ENCODE results near the gene IL22RA2.
A peak's percentile ranks its signal among the peaks of the same experiment; 100 is the strongest.

IL22RA2 gene

GRCh38 chr6:137147195-137147594 lies 26.2 kb downstream of the IL22RA2 start (continued):
- TF ChIP-seq, protein P1, sequence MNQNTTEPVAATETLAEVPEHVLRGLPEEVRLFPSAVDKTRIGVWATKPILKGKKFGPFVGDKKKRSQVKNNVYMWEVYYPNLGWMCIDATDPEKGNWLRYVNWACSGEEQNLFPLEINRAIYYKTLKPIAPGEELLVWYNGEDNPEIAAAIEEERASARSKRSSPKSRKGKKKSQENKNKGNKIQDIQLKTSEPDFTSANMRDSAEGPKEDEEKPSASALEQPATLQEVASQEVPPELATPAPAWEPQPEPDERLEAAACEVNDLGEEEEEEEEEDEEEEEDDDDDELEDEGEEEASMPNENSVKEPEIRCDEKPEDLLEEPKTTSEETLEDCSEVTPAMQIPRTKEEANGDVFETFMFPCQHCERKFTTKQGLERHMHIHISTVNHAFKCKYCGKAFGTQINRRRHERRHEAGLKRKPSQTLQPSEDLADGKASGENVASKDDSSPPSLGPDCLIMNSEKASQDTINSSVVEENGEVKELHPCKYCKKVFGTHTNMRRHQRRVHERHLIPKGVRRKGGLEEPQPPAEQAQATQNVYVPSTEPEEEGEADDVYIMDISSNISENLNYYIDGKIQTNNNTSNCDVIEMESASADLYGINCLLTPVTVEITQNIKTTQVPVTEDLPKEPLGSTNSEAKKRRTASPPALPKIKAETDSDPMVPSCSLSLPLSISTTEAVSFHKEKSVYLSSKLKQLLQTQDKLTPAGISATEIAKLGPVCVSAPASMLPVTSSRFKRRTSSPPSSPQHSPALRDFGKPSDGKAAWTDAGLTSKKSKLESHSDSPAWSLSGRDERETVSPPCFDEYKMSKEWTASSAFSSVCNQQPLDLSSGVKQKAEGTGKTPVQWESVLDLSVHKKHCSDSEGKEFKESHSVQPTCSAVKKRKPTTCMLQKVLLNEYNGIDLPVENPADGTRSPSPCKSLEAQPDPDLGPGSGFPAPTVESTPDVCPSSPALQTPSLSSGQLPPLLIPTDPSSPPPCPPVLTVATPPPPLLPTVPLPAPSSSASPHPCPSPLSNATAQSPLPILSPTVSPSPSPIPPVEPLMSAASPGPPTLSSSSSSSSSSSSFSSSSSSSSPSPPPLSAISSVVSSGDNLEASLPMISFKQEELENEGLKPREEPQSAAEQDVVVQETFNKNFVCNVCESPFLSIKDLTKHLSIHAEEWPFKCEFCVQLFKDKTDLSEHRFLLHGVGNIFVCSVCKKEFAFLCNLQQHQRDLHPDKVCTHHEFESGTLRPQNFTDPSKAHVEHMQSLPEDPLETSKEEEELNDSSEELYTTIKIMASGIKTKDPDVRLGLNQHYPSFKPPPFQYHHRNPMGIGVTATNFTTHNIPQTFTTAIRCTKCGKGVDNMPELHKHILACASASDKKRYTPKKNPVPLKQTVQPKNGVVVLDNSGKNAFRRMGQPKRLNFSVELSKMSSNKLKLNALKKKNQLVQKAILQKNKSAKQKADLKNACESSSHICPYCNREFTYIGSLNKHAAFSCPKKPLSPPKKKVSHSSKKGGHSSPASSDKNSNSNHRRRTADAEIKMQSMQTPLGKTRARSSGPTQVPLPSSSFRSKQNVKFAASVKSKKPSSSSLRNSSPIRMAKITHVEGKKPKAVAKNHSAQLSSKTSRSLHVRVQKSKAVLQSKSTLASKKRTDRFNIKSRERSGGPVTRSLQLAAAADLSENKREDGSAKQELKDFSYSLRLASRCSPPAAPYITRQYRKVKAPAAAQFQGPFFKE (tag by site-specific recombination; IDR thresholded peaks at IDR 0.05; ENCODE audit: borderline replicate concordance), result no peak
- TF ChIP-seq ZNF112 (tag by site-specific recombination; IDR thresholded peaks at IDR 0.05) (no peak), ZNF664 (tag by site-specific recombination; IDR thresholded peaks at IDR 0.05) (peak; percentile 42; the same call in 1 of the 2 replicates), ZNF140 (tag by site-specific recombination; IDR thresholded peaks at IDR 0.05) (peak; percentile 71; the same call in 1 of the 2 replicates), ZBTB8A (tag by site-specific recombination; IDR thresholded peaks at IDR 0.05) (peak; percentile 57; the same call in 1 of the 2 replicates), GLI2 (tag by site-specific recombination; IDR thresholded peaks at IDR 0.05; ENCODE audit: borderline replicate concordance, low read depth) (no peak), ZNF473 (tag by site-specific recombination; IDR thresholded peaks at IDR 0.05) (no peak), ZNF202 (tag by site-specific recombination; IDR thresholded peaks at IDR 0.05; ENCODE audit: borderline replicate concordance) (0 out of 2 replicates have a peak, but pooled peaks have one; percentile 28), ZNF292 (tag by site-specific recombination; IDR thresholded peaks at IDR 0.05; ENCODE audit: borderline replicate concordance, low read depth) (0 out of 2 replicates have a peak, but pooled peaks have one; percentile 44), ZNF433 (tag by site-specific recombination; IDR thresholded peaks at IDR 0.05; ENCODE audit: low read depth) (peak; percentile 43; the same call in 1 of the 2 replicates), ZNF426 (tag by site-specific recombination; IDR thresholded peaks at IDR 0.05) (peak; percentile 70), YY1 (tag by site-specific recombination; IDR thresholded peaks at IDR 0.05) (no peak), ZNF658 (tag by site-specific recombination; IDR thresholded peaks at IDR 0.05) (no peak), ZNF560 (tag by site-specific recombination; IDR thresholded peaks at IDR 0.05; ENCODE audit: borderline replicate concordance) (peak; percentile 68; the same call in 1 of the 2 replicates), REST (tag by site-specific recombination; IDR thresholded peaks at IDR 0.05) (peak; percentile 59; the same call in 1 of the 2 replicates)
- TF ChIP-seq, protein P2, sequence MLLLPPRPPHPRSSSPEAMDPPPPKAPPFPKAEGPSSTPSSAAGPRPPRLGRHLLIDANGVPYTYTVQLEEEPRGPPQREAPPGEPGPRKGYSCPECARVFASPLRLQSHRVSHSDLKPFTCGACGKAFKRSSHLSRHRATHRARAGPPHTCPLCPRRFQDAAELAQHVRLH (tag by site-specific recombination; IDR thresholded peaks at IDR 0.05), result 0 out of 2 replicates have a peak, but pooled peaks have one; percentile 32

DNA sequence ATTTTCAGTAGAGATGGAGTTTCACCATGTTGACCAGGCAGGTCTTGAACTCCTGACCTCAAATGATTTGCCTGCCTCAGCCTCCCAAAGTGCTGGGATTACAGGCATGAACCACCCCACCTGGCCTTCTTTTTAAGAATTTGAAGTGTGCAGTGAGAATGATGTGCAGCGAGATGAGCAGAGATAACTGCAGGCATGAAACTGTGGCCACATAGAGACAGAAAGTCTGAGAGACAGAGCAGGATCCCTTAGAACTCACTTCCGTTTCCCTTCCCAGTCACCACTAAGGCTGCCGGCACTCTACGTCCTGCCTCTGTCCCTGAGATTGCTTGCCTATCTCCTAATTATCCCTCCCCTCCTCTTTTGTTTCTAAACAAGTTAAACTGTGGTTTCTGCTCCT lies 27.2 kb downstream of the IL22RA2 start:
- POLR2A ChIA-PET, result no interaction called here

More for the DNA sequence above, 27.2 kb downstream of the IL22RA2 start:
- H3K4me3 ChIP-seq (ENCODE audit: low read depth, low read length), result no peak overlapping the region
- H3K4me1 ChIP-seq (ENCODE audit: control insufficient read depth, insufficient read depth, low read length), result no peaks in the 10 kb centered on the region
- CTCF ChIA-PET, result no interaction called here
- H3K27ac ChIP-seq (ENCODE audit: extremely low read depth, low read depth, low read length), result no peak overlapping the region
- no peaks in the 10 kb centered on the region for H3K36me3 ChIP-seq (ENCODE audit: control insufficient read depth in 2 of 2, insufficient read depth in 1 of 2, low read length in 2 of 2)
- TF ChIP-seq OSR2 (tag by site-specific recombination; IDR thresholded peaks at IDR 0.05) (no peak), ZBTB17 (tag by site-specific recombination; IDR thresholded peaks at IDR 0.05) (no peak), YY1 (tag by site-specific recombination; IDR thresholded peaks at IDR 0.05) (no peak), MYNN (tag by site-specific recombination; IDR thresholded peaks at IDR 0.05; ENCODE audit: borderline replicate concordance) (no peak), SP2 (tag by site-specific recombination; IDR thresholded peaks at IDR 0.05) (no peak)
- H3K9me3 ChIP-seq (ENCODE audit: control insufficient read depth, insufficient read depth, low read depth, low read length), result no peaks in the 10 kb centered on the region
